Testis (tissue), 3 donors: ENCODE measurements around the gene SLC26A4. TPM values are rescaled to one million over a fixed set of nuclear protein-coding genes. Genes with fewer than 3 reads are reported as not detected.
"Not testable (repeated sequence)": the region's sequence is repeated elsewhere in the genome, so short reads cannot be mapped to it uniquely, and the experiment has no call there.

Experiments used
- DNase-seq: peaks from one replicate; pipeline ENCODE4 v3.0.0-alpha.2; 2019
- H3K27ac ChIP-seq, 2 donors: fragments of 200-600 bp; sonication (generic); one replicate each; pipeline ENCODE4 v1.5.1; 2019
- H3K27me3 ChIP-seq: fragments of 200-600 bp; sonication (generic); one replicate; pipeline ENCODE4 v1.5.1; 2019
- H3K36me3 ChIP-seq: fragments of 200-600 bp; sonication (generic); one replicate; pipeline ENCODE4 v1.5.1; 2017; ENCODE audit warnings: low read depth; ENCODE audit errors: missing control alignments
- H3K4me1 ChIP-seq: fragments of 200-600 bp; sonication (generic); one replicate; pipeline ENCODE4 v1.5.1; 2019
- H3K4me3 ChIP-seq, 2 donors: fragments of 200-600 bp; sonication (generic); one replicate each; pipeline ENCODE4 v1.5.1; 2017 to 2019
- H3K9me3 ChIP-seq: fragments of 200-600 bp; sonication (generic); one replicate; pipeline ENCODE4 v1.5.1; 2017
- POLR2A ChIP-seq: fragments of 450-650 bp; IDR thresholded peaks from one replicate; pipeline ENCODE4 v1.6.1; 2017; ENCODE audit warnings: antibody characterized with exemption, mild to moderate bottlenecking, moderate library complexity
- WGBS, 2 donors: methylation state at CpG; one replicate each; pipeline ENCODE4 v1.1.5; 2018; 5-methylcytosine and 5-hydroxymethylcytosine counted together
- intact Hi-C: fragments of 100-400 bp; cut with DNase I; formaldehyde crosslinking; loops from one replicate; pipeline ENCODE4 v1.15.1; 2023; ENCODE audit warnings: low total_unique reads
- polyA plus RNA-seq: library from polyadenylated mRNA; stranded (reverse); fragments of 350-450 nt; fragmentation: Illumina TruSeq; extraction: RNeasy Lipid Tissue Mini Kit (QIAGEN cat#74804); gene quantifications from one replicate; pipeline ENCODE4 v1.2.3, GENCODE V29; 2014; ENCODE audit warnings: low read depth, low replicate concordance; ENCODE audit not compliant: insufficient read depth
- total RNA-seq, 2 donors: library from RNA; depleted of rRNA; stranded (reverse); fragments of >200 nt; gene quantifications; one replicate each; pipeline ENCODE4 v1.2.3, GENCODE V29; 2016
- TF ChIP-seq, protein P1 (sequence below), 3 experiments: fragments of 450-650 bp in 2 of 3; fragments of 200-600 bp in 1 of 3; sonication (generic) in 1 of 3; IDR thresholded peaks; one replicate each; pipeline ENCODE4 v1.5.1; 2016 to 2019; ENCODE audit warnings: antibody characterized with exemption in 3 of 3, mild to moderate bottlenecking in 2 of 3, moderate library complexity in 1 of 3

The SLC26A4 gene
- total and polyA plus RNA-seq, 3 donors from 2014 or later, result 0.43 to 1.7 (median 0.79) TPM

DNA sequence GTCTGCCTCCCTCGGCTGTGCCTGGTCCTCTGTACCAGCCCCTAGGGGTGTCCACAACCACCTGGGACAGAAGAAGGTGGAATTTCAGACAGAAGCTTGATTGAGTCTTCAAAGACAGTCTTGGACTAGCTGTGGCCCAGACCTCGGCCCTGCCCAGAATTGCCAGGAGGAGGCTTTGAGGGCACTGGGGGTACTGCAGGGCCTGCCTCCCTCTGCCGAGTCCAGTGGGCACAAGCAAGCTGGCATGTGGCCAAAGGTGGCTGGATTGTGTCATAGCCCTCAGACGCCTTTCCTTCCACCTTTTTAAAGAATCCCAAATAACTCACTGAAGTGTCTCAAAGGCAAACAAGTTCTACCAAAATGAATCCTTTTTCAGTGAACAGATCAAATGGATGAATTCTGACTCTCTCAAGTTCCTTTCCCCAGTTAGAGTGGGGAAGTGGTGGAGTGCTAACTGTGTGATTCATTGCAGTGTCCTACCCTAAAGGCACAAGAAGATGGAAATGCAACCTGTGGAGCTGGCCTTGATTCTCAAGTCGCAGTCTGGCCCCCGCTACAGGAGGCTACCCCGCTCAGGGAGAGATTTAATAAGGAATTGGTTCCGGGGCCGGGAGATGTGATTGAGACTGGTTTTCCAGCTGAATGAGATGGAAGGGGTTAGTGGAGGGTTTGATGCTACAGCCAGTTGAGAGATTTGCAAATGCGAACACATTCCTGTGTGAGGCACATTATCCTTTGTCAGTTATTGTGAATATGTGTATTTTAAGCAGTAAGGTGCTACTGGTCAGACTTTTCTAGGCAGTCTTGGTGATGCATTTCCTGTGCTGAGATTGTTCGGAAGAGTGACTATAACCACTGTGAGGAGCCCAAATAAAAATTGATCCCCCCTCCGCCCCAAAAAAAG, 28.8 kb upstream of the SLC26A4 start:
- no peak for TF ChIP-seq POLR2A
- TF ChIP-seq, protein P1, sequence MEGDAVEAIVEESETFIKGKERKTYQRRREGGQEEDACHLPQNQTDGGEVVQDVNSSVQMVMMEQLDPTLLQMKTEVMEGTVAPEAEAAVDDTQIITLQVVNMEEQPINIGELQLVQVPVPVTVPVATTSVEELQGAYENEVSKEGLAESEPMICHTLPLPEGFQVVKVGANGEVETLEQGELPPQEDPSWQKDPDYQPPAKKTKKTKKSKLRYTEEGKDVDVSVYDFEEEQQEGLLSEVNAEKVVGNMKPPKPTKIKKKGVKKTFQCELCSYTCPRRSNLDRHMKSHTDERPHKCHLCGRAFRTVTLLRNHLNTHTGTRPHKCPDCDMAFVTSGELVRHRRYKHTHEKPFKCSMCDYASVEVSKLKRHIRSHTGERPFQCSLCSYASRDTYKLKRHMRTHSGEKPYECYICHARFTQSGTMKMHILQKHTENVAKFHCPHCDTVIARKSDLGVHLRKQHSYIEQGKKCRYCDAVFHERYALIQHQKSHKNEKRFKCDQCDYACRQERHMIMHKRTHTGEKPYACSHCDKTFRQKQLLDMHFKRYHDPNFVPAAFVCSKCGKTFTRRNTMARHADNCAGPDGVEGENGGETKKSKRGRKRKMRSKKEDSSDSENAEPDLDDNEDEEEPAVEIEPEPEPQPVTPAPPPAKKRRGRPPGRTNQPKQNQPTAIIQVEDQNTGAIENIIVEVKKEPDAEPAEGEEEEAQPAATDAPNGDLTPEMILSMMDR (IDR thresholded peaks at IDR 0.05), result no peak
- H3K4me3 ChIP-seq, result no peak overlapping the region
- H3K9me3 ChIP-seq, result no peaks in the 10 kb centered on the region
- 87 to 92% methylated on average over 12 of the region's 12 CpGs for WGBS, 2 donors
- H3K4me1 ChIP-seq, result no peaks in the 10 kb centered on the region
- no peaks in the 10 kb centered on the region for H3K36me3 ChIP-seq
- H3K27ac ChIP-seq, result no peak overlapping the region
- DNase-seq, result no peak
- no peaks in the 10 kb centered on the region for H3K27me3 ChIP-seq
- intact Hi-C loops, result no loop called here

DNA sequence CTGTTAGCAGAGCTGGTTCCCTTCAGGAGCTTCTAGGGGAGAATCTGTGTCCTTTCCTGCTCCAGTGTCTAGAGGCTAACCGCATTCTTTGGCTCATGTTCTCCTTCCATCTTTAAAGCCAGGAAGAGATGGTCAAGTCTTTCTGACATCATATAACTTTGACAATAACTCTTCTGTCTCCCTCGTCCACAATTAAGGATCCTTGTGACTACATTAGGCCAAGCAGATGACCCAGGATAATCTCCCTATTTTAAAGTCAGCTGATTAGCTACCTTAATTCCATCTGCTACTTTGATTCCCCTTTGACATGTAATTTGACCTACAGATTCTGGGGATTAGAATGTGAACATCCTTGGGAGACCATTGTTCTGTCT, 28.1 kb upstream of the SLC26A4 start:
- no peaks in the 10 kb centered on the region for H3K27me3 ChIP-seq
- H3K4me3 ChIP-seq, result no peak overlapping the region
- intact Hi-C loops, result no loop called here
- DNase-seq, result no peak
- no peak overlapping the region for H3K27ac ChIP-seq
- 91 to 94% methylated on average over 2 of the region's 2 CpGs for WGBS, 2 donors
- H3K9me3 ChIP-seq, result no peaks in the 10 kb centered on the region
- H3K4me1 ChIP-seq, result no peaks in the 10 kb centered on the region
- TF ChIP-seq, protein P1 (IDR thresholded peaks at IDR 0.05), result no peak
- no peak for TF ChIP-seq POLR2A
- no peaks in the 10 kb centered on the region for H3K36me3 ChIP-seq

DNA sequence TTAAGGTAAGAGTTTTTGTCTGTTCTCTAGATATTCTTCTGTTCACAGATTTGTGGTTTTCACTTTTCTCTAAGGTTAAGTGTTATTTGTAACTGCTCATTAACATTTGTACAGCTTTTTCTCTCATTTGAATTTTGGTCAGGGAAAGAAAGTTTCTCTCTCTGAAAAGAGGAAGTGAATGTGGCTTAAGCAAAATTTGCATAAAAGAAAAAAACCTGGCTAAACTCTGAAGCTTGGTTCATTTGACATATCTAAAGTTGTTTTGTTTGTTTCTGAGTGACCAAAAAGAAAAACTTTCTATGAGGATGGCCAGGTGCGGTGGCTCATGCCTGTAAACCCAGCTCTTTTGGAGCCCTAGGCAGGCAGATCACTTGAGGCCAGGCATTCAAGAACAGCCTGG, 22.0 kb upstream of the SLC26A4 start:
- intact Hi-C loops, result no loop called here
- WGBS, 2 donors, result 93 to 100% methylated on average over 1 of the region's 1 CpG
- DNase-seq, result no peak
- H3K27ac ChIP-seq, result no peak overlapping the region
- H3K9me3 ChIP-seq, result no peaks in the 10 kb centered on the region
- H3K4me1 ChIP-seq, result no peaks in the 10 kb centered on the region
- TF ChIP-seq, protein P1 (IDR thresholded peaks at IDR 0.05), result no peak
- no peak for TF ChIP-seq POLR2A
- H3K4me3 ChIP-seq, result no peak overlapping the region
- H3K27me3 ChIP-seq, result no peaks in the 10 kb centered on the region
- no peaks in the 10 kb centered on the region for H3K36me3 ChIP-seq

DNA sequence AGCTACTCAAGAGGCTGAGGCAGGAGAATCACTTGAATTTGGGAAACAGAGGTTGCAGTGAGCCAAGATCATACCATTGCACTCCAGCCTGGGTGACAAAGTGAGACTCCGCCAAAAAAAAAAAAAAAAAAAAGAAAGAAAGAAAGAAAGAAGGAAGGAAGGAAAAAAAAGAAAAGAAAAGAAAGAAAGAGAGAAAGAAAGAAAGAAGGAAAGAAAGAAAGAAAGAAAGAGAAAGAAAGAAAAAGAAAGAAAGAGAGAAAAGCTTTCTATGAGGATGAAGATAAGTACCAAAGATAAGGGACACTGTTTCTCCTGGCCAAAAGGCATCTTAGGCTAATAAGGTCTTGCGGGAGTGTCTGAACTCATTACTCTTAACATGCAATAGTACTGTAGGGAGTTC, 21.6 kb upstream of the SLC26A4 start:
- H3K4me1 ChIP-seq, H3K4me3 ChIP-seq, H3K27me3 ChIP-seq, DNase-seq, H3K9me3 ChIP-seq, H3K36me3 ChIP-seq, H3K27ac ChIP-seq, intact Hi-C loops: not testable (repeated sequence)
- 87 to 91% methylated on average over 2 of the region's 2 CpGs for WGBS, 2 donors

DNA sequence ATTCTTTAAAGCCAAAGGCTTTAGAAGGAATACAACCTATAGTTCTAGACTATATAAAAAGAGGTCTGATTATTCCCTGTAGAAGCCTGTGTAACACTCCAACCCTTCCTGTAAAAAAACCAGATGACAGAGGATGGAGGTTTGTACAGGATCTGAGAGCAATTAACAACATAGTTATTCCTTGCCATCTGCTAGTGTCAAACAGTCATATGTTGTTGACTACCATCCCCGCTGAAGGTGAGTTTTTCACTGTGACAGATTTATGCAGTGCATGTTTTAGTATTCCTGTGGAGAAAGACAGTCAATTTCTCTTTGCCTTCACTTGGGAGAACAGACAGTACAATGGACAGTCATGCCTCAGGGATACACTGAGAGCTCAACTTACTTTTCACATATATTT, 19.0 kb upstream of the SLC26A4 start:
- no peak overlapping the region for H3K4me3 ChIP-seq
- no peaks in the 10 kb centered on the region for H3K36me3 ChIP-seq
- H3K27me3 ChIP-seq, result no peaks in the 10 kb centered on the region
- H3K27ac ChIP-seq, result no peak overlapping the region
- no peaks in the 10 kb centered on the region for H3K4me1 ChIP-seq
- 75 to 86% methylated on average over 1 of the region's 1 CpG for WGBS, 2 donors
- TF ChIP-seq, protein P1 (IDR thresholded peaks at IDR 0.05), result no peak
- H3K9me3 ChIP-seq, result no peaks in the 10 kb centered on the region
- no peak for DNase-seq
- intact Hi-C loops, result no loop called here
